Limb (tissue), 2 donors: ENCODE measurements around the gene DMD.

Experiments used
- DNase-seq, 2 donors: peaks; one replicate each; pipeline ENCODE4 v3.0.0-alpha.2; 2016; ENCODE audit errors: extremely low spot score in 2 of 2

The DMD gene

GRCh38 chrX:31376408-31377022 is 1834.8 kb downstream of the DMD start:
- no peak for DNase-seq

DNA sequence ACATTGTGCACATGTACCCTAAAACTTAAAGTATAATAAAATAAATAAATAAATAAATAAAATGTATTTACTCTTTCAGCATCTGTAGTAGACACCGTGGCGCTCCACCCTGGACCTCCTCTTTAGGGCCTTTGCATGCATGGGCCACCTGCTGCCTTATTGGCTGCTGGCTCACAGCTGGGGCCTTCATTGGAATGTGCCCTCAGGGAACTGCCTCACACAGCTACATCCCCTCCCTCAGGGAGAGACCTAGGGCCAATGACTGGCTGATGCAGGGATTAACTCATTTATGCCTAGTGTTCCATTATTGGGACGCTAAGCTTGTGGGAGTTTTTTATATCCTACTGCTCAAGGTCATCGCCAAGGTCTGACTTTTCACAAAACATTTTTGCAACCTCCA is 1836.6 kb downstream of the DMD start:
- DNase-seq = no peak

GRCh38 chrX:31371956-31372355 is 1839.4 kb downstream of the DMD start:
- DNase-seq = no peak

GRCh38 chrX:31367816-31368215 is 1843.5 kb downstream of the DMD start:
- DNase-seq = no peak

DNA sequence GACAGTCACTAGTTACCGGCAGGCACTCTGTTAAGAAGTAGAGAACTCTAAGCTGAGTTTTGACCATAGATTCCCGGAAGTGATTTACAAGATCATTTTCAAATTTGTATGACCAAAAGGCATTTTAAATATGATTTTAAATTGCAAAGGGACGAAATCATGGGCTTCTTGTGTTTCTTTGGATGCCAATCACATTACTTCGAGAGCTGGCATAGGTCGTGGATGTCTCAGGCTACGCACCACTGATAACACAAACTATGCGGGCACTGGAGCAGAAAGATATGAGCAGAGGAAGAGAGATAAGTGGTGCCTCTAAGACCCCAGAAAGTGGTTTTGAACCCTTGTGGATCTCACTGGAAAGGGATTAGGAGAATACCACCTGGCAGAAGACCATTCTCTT is 1845.3 kb downstream of the DMD start:
- DNase-seq = no peak

- no peak for DNase-seq
These were observed 1854.8 kb downstream of the DMD start for GRCh38 chrX:31356275-31357212.

DNA sequence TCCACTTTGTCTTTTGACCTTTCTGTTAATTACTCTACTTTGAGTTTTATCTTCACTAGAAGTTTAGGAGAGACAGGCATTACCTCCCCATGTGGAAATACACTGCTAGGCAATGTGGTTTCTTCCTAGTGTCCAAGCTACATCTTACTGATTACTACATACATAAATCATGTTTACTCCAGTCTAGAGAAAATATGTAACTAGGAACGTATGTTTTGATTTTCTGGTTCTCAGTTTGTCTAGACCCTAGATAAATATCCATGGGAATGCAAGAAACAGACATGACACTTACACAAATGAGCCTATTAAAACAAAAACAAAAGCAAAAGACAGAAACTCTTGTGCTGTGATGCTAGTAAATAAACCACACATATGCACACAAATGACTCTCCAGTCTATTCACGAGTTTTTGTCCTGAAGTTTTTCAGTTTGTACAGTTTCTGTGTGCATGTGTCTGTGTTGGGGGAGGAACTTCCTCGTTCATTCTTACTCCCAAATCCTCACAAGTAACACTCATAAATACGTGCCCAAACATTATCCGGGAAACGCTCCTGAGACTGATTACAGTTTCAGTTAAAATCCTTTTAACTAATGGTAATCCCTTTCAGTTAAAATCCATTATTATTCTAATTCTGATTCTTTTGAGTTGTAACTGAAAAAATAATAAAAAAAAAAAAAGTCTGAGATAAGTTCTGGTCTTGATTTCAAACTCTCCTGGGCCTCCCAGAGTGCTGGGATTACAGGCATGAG is 1856.0 kb downstream of the DMD start:
- DNase-seq = no peak

GRCh38 chrX:31353095-31353494 is 1858.3 kb downstream of the DMD start:
- no peak for DNase-seq

DNA sequence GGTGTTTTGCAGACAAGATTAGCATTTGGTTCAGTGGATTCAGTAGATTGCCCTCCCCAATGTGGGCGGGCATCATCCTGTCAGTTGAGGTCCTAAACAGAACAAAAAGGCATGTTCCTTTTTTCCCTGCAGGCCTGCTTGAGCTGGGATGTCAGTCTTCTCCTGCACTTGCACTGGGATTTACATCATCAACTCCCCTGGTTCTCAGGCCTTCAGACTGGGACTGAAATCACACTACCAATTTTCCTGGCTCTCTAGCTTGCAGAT is 1860.6 kb downstream of the DMD start:
- DNase-seq = no peak

GRCh38 chrX:31349515-31349914 is 1861.8 kb downstream of the DMD start:
- DNase-seq = no peak

- DNase-seq = no peak
These were observed 1870.8 kb downstream of the DMD start for GRCh38 chrX:31340587-31340986.

- no peak for DNase-seq
These were observed 1872.4 kb downstream of the DMD start for GRCh38 chrX:31338991-31339350.

DNA sequence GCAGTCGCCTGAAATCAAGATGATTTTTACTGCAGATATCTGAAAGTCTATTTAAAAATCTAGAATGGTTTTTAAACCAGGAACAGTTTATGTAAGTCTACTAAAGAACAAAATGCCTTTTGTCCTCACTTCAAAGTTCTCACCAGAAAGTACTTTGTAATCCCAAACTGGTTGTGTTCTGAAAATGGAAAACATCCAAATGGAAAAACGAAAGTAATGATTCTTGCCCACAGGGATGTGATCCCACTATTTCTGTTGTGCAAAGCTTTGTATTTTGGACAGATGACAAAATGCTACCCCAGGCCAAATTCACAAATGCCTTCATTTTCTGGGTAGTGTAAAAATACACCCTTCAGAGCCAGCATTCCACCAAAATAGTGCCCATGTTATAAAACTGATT is 1874.0 kb downstream of the DMD start:
- DNase-seq = no peak

GRCh38 chrX:31336419-31336818 is 1874.9 kb downstream of the DMD start:
- no peak for DNase-seq

- DNase-seq = no peak
These were observed 1876.4 kb downstream of the DMD start for GRCh38 chrX:31334997-31335396.

- DNase-seq = no peak
These were observed 1878.1 kb downstream of the DMD start for GRCh38 chrX:31333165-31333831.

GRCh38 chrX:31331928-31332327 is 1879.4 kb downstream of the DMD start:
- no peak for DNase-seq

- DNase-seq = no peak
These were observed 1880.3 kb downstream of the DMD start for GRCh38 chrX:31331015-31331414.

DNA sequence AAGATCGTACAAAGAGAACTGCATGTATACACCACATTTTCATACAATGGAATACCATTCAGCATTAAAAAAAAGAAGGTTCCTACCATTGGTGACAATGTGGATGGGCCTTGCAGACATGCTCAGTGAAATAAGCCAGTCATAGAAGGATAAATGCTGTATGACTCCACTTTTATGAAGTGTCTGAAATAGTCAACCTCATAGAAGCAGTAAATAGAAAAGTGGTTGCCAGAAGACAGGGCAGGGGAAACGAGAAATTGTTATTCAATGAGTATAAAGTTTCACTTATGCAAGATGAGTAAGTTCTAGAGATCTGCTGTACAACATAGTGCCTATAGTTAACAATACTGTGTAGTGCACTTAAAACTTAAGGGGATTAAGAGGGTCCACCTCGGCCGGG is 1882.1 kb downstream of the DMD start:
- DNase-seq = no peak

- no peak for DNase-seq
These were observed 1887.7 kb downstream of the DMD start for GRCh38 chrX:31323658-31324057.

GRCh38 chrX:31320740-31321139 is 1890.6 kb downstream of the DMD start:
- DNase-seq = no peak

- no peak for DNase-seq
These were observed 1891.8 kb downstream of the DMD start for GRCh38 chrX:31319586-31319985.
